Fibroblast of lung (primary cell): Measurements from ENCODE around the gene DHX15.

ENCODE experiments used
- CTCF ChIP-seq, 2 donors: IDR thresholded peaks in 1 of 2; conservative IDR thresholded peaks in 1 of 2; 1 replicate in 1 of 2; 2 replicates in 1 of 2; pipeline ENCODE4 v1.5.1; 2011 to 2012; ENCODE audit warnings: low read length in 2 of 2, control low read depth in 1 of 2, inconsistent platforms in 1 of 2, low read depth in 1 of 2, mild to moderate bottlenecking in 1 of 2
- EZH2 ChIP-seq: IDR thresholded peaks from 2 replicates; pipeline ENCODE4 v1.5.1; 2012; ENCODE audit warnings: low read length, control low read depth, mild to moderate bottlenecking; ENCODE audit errors: missing control alignments

DNA sequence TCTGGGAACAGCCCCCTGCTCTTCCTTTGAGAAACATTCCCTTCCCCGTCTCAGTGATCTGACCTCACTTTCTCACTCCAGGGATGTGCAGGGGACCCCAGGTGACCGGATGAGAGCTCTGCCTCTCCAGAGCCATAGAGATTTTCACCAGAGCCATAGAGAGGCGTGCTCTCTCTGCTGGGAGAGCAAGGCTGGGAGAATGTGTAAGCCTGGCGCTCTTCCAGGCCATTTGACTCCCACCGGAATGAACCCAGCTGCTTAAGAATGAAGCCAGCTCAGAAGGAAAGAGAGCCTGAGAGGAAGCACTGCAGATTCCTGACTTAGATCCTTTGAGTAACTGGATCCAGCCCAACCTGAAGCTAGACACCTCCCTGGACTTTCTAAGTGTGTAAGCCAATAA is 106.4 kb downstream of the DHX15 start:
- no peak for TF ChIP-seq EZH2
- TF ChIP-seq CTCF (conservative IDR thresholded peaks at IDR 0.05 in 1 of 2, IDR thresholded peaks at IDR 0.05 in 1 of 2; ENCODE audit: low read depth in 1 of 2, low read length in 2 of 2), result peak in 1 of 2 donors; percentile 6
